Small intestine (tissue), 7 donors: ENCODE data around the gene HECTD1. TPM values are rescaled to one million over a fixed set of nuclear protein-coding genes. Genes with fewer than 3 reads are reported as not detected.
A peak's percentile ranks its signal among the peaks of the same experiment; 100 is the strongest.

ENCODE experiments used
- DNase-seq, 2 donors: peaks; one replicate each; pipeline versions ENCODE4 v3.0.0 to v3.0.0-alpha.2; 2013
- FAIRE-seq: peaks from 2 replicates; lab custom pipeline; 2012; peaks lifted over from hg19 to GRCh38; lab: Jason Lieb, UNC
- H3K27ac ChIP-seq, 3 donors: one replicate each; pipeline ENCODE4 v1.5.1; 2013; ENCODE audit warnings: low read length in 2 of 3, mild to moderate bottlenecking in 2 of 3, control low read depth in 1 of 3, inconsistent platforms in 1 of 3, low read depth in 1 of 3, moderate library complexity in 1 of 3
- H3K27me3 ChIP-seq, 3 donors: one replicate each; pipeline ENCODE4 v1.6.1; 2013; ENCODE audit warnings: low read length in 3 of 3, inconsistent platforms in 1 of 3; ENCODE audit not compliant: control insufficient read depth in 3 of 3, insufficient read depth in 3 of 3
- H3K36me3 ChIP-seq, 3 donors: one replicate each; pipeline ENCODE4 v1.6.1; 2013; ENCODE audit warnings: low read length in 3 of 3, inconsistent platforms in 1 of 3, low read depth in 1 of 3, mild to moderate bottlenecking in 1 of 3, moderate library complexity in 1 of 3; ENCODE audit not compliant: control insufficient read depth in 3 of 3, insufficient read depth in 2 of 3
- H3K4me1 ChIP-seq, 3 donors: one replicate each; pipeline ENCODE4 v1.6.1; 2013; ENCODE audit warnings: low read length in 2 of 3, inconsistent platforms in 1 of 3, low read depth in 1 of 3, mild to moderate bottlenecking in 1 of 3, moderate library complexity in 1 of 3; ENCODE audit not compliant: control insufficient read depth in 3 of 3, insufficient read depth in 2 of 3
- H3K4me3 ChIP-seq, 3 donors: one replicate each; pipeline ENCODE4 v1.5.1; 2013; ENCODE audit warnings: low read length in 3 of 3, control low read depth in 1 of 3, inconsistent platforms in 1 of 3, low read depth in 1 of 3, mild to moderate bottlenecking in 1 of 3, moderate library complexity in 1 of 3
- H3K9me3 ChIP-seq, 2 donors: one replicate each; pipeline ENCODE4 v1.6.1; 2013; ENCODE audit warnings: low read depth in 1 of 2, low read length in 1 of 2; ENCODE audit not compliant: control insufficient read depth in 2 of 2, insufficient read depth in 1 of 2
- WGBS, 3 donors: extraction: QIAGEN DNeasy Blood & Tissue Kit; methylation state at CpG; one replicate each; pipeline ENCODE4 v1.1.7; 2013; 5-methylcytosine and 5-hydroxymethylcytosine counted together
- polyA plus RNA-seq, 4 donors: library from polyadenylated mRNA; stranded (reverse) in 3 of 4; unstranded in 1 of 4; fragments of 200-250 nt in 3 of 4; fragments of 120-200 nt in 1 of 4; gene quantifications; one replicate each; pipeline versions ENCODE4 v1.2.1 to v1.2.3, GENCODE V29; 2013
- donor health status: healthy with polysubstance abuse.
- donor health status: control.
- donor health status: control.
- donor health status: Bipolar disorder and iron deficiency.
- donor health status: healthy.

Gene HECTD1
- polyA plus RNA-seq, 4 donors, result 40.9 to 84.4 (median 55.0) TPM

- H3K27ac ChIP-seq, result no peak overlapping the region
- no peaks in the 10 kb centered on the region for H3K4me1 ChIP-seq
- H3K36me3 ChIP-seq, result peaks cover 3 to 38% (median 13%) of the 10 kb centered on the region in 3 donors
- no peak for FAIRE-seq
- DNase-seq, result no peak
- no peak overlapping the region for H3K4me3 ChIP-seq
- no peaks in the 10 kb centered on the region for H3K9me3 ChIP-seq
- WGBS, 3 donors, result 96 to 97% (median 96%) methylated on average over 4 of the region's 4 CpGs
- H3K27me3 ChIP-seq, result no peaks in the 10 kb centered on the region
Observed at GRCh38 chr14:31139301-31139847, 68.2 kb downstream of the HECTD1 start.

GRCh38 chr14:31138301-31138700 is 69.3 kb downstream of the HECTD1 start:
- H3K9me3 ChIP-seq, result no peaks in the 10 kb centered on the region
- FAIRE-seq (no peak), DNase-seq (no peak)
- no peak overlapping the region for H3K27ac ChIP-seq
- no peaks in the 10 kb centered on the region for H3K27me3 ChIP-seq
- 86 to 97% (median 89%) methylated on average over 2 of the region's 2 CpGs for WGBS, 3 donors
- peaks cover 2 to 35% (median 11%) of the 10 kb centered on the region in 3 donors for H3K36me3 ChIP-seq
- no peaks in the 10 kb centered on the region for H3K4me1 ChIP-seq
- H3K4me3 ChIP-seq, result no peak overlapping the region

DNA sequence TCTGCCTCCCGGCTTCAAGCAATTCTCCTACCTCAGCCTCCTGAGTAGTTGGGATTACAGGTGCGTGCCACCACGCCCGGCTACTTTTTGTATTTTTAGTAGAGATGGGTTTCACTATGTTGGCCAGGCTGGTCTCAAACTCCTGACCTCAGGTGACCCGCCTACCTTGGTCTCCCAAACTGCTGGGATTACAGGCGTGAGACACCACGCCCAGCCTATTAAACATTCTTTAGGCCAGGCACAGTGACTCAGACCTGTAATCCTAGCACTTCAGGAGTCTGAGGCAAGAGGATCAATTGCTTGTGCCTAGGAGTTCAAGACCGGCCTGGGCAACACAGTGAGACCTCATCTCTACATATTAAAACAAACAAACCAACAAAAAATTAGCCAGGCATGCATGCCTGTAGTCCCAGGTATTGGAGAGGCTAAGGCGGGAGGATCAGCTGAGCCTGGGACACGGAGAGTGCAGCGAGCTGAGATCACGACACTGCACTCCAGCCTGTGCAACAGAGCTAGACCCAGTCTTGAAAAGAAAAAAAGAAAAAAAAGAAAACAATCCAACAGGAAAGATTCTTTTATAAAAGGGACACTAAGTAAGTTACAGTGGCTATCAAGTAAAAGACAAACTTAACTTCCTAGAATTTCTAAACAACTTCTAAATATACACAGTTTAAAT is 70.2 kb downstream of the HECTD1 start:
- Histone ChIP-seq H3K27ac (no peak overlapping the region), H3K4me1 (no peaks in the 10 kb centered on the region), H3K9me3 (no peaks in the 10 kb centered on the region), H3K27me3 (no peaks in the 10 kb centered on the region), H3K36me3 (peaks cover 5 to 29% (median 12%) of the 10 kb centered on the region in 3 donors), H3K4me3 (no peak overlapping the region)
- WGBS, 3 donors, result 88 to 97% (median 92%) methylated on average over 12 of the region's 12 CpGs
- DNase-seq, result peak in 1 of 2 donors; percentile 32
- FAIRE-seq, result no peak

- peaks cover 3 to 27% (median 19%) of the 10 kb centered on the region in 3 donors for H3K36me3 ChIP-seq
Observed at GRCh38 chr14:31133133-31133532, 74.5 kb downstream of the HECTD1 start.

DNA sequence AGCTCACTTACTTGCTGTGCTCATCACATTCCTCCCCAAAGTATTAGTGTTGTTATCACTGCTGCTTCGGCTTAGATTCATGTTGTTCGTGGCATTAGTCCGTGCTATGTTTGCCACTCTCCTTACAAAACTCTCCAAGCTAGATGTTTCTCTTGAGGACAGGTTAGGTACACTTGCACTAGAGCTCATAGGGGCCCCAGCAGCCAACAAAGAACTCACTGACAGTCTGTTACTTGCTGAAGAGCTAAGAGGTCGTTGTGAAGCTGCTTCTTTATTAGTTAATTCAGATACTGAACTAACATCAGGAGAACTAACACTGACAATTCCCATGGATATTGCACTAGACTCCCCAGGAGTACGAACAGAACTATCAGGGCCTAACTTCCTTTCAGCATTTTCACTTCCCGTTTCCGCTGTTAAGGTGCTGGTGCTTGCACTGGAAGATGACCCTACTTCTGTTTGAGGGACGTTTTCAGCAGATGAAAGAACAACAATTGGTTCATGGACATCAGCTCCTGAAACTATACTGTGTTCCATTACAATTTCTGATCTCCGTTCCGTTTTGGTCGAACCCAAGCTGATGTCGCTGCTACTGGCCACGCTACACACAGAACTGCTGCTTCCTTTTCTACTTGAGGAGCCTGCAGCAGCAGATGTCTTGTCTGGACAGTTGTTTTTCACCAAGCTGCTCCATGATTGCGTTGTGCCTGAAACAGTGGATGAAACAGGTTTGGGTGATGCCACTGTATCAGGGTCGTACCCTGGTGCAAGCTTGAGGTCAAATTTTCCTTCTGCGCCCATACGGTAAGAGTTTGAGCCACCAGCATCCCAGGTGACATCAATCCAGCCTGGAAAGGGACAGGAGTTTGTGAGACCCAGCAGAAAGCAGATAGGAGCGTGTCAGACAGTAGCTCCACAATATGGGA is 78.7 kb downstream of the HECTD1 start:
- no peak for FAIRE-seq
- DNase-seq, result no peak
- peaks cover 8 to 35% (median 15%) of the 10 kb centered on the region in 3 donors for H3K36me3 ChIP-seq
- no peaks in the 10 kb centered on the region for H3K27me3 ChIP-seq
- no peaks in the 10 kb centered on the region for H3K9me3 ChIP-seq
- no peak overlapping the region for H3K27ac ChIP-seq
- H3K4me1 ChIP-seq, result no peaks in the 10 kb centered on the region
- H3K4me3 ChIP-seq, result no peak overlapping the region
- whole genome bisulfite sequencing, 3 donors, result 87 to 91% (median 90%) methylated on average over 18 of the region's 18 CpGs

More at GRCh38 chr14:31133133-31133532, 74.5 kb downstream of the HECTD1 start:
- no peaks in the 10 kb centered on the region for H3K27me3 ChIP-seq
- DNase-seq, result no peak
- no peak overlapping the region for H3K27ac ChIP-seq
- WGBS, 3 donors, result 89 to 90% (median 90%) methylated on average over 6 of the region's 6 CpGs
- H3K4me1 ChIP-seq, result no peaks in the 10 kb centered on the region
- H3K9me3 ChIP-seq, result no peaks in the 10 kb centered on the region
- no peak for FAIRE-seq
- H3K4me3 ChIP-seq, result no peak overlapping the region

GRCh38 chr14:31127690-31128089 is 79.9 kb downstream of the HECTD1 start:
- Histone ChIP-seq H3K36me3 (peaks cover 6 to 32% (median 12%) of the 10 kb centered on the region in 3 donors), H3K27ac (no peak overlapping the region)
- FAIRE-seq, result no peak

GRCh38 chr14:31126680-31127079 is 80.9 kb downstream of the HECTD1 start:
- FAIRE-seq (no peak), DNase-seq (no peak)
- 96 to 99% (median 96%) methylated on average over 7 of the region's 7 CpGs for WGBS, 3 donors
- no peaks in the 10 kb centered on the region for H3K4me1 ChIP-seq
- H3K36me3 ChIP-seq, result peaks cover 8 to 35% (median 17%) of the 10 kb centered on the region in 3 donors
- H3K4me3 ChIP-seq, result no peak overlapping the region
- no peaks in the 10 kb centered on the region for H3K9me3 ChIP-seq
- no peaks in the 10 kb centered on the region for H3K27me3 ChIP-seq
- H3K27ac ChIP-seq, result no peak overlapping the region

More at GRCh38 chr14:31127690-31128089, 79.9 kb downstream of the HECTD1 start:
- H3K27me3 ChIP-seq, result no peaks in the 10 kb centered on the region
- H3K4me1 ChIP-seq, result no peaks in the 10 kb centered on the region
- DNase-seq, result peak; percentile 49 to 63
- H3K9me3 ChIP-seq, result no peaks in the 10 kb centered on the region
- no peak overlapping the region for H3K4me3 ChIP-seq

DNA sequence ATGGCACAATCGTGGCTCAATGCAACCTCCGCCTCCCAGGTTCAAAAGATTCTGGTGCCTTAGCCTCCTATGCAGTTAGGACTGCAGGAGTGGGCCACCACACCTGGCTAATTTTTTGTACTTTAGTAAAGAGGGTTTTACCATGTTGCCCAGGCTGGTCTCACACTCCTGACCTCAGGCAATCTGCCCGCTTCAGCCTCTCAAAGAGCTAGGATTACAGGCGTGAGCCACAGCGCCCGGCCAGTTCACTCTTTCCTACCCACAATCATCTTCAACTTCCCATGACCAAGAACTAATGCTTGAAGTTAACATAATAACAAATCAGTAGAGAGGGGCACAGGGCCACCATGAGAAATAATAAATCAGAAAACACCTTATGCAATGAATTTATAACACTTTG is 82.4 kb downstream of the HECTD1 start:
- Histone ChIP-seq H3K36me3 (peaks cover 8 to 41% (median 19%) of the 10 kb centered on the region in 3 donors), H3K4me3 (no peak overlapping the region), H3K4me1 (no peaks in the 10 kb centered on the region), H3K9me3 (no peaks in the 10 kb centered on the region), H3K27ac (no peak overlapping the region), H3K27me3 (no peaks in the 10 kb centered on the region)
- WGBS, 3 donors, result 80 to 95% (median 93%) methylated on average over 6 of the region's 6 CpGs
- no peak for FAIRE-seq
- DNase-seq, result no peak
